ENCODE results near the gene NCBP1. TPM values are rescaled to one million over a fixed set of nuclear protein-coding genes. Genes with fewer than 3 reads are reported as not detected.

NCBP1 gene
- total and polyA plus RNA-seq, 2 experiments from 2014 or later: 22.6 to 33.0 TPM

GRCh38 chr9:97638666-97639065 is 5.0 kb downstream of the NCBP1 start:
- peaks cover 13% of the 10 kb centered on the region for H3K4me1 ChIP-seq (ENCODE audit: insufficient read depth)
- H4K20me1 ChIP-seq (ENCODE audit: insufficient read depth, poor library complexity, severe bottlenecking): peaks cover 37% of the 10 kb centered on the region
- H3K27me3 ChIP-seq: no peaks in the 10 kb centered on the region
- H3K4me2 ChIP-seq: no peak overlapping the region
- no peak overlapping the region for H3K27ac ChIP-seq
- H3K9me2 ChIP-seq (replicated peaks; ENCODE audit: insufficient read depth): no peaks in the 10 kb centered on the region
- TF ChIP-seq CTCF (IDR thresholded peaks at IDR 0.05; ENCODE audit: poor library complexity) (no peak), EZH2phosphoT487 (IDR thresholded peaks at IDR 0.05; ENCODE audit: low read depth, severe bottlenecking, unreplicated experiment) (no peak), EZH2 (IDR thresholded peaks at IDR 0.05; ENCODE audit: borderline replicate concordance) (no peak)
- 80% methylated on average over 3 of the region's 3 CpGs for WGBS (ENCODE audit: low lambda C conversion rate, missing lambda C conversion rate)
- no peak overlapping the region for H3K4me3 ChIP-seq
- H3K9me3 ChIP-seq (ENCODE audit: low read depth): no peaks in the 10 kb centered on the region
- H3K36me3 ChIP-seq (replicated peaks; ENCODE audit: insufficient read depth, low read depth): peaks cover 4% of the 10 kb centered on the region
- H3K79me2 ChIP-seq: peaks cover 87% of the 10 kb centered on the region
- H2AFZ ChIP-seq: no peak overlapping the region
- DNase-seq (ENCODE audit: low spot score): no peak

- no peaks in the 10 kb centered on the region for H3K27me3 ChIP-seq
- H2AFZ ChIP-seq: no peak overlapping the region
- H3K79me2 ChIP-seq: peaks cover 74% of the 10 kb centered on the region
- TF ChIP-seq EZH2 (IDR thresholded peaks at IDR 0.05; ENCODE audit: borderline replicate concordance) (no peak), EZH2phosphoT487 (IDR thresholded peaks at IDR 0.05; ENCODE audit: low read depth, severe bottlenecking, unreplicated experiment) (no peak), CTCF (IDR thresholded peaks at IDR 0.05; ENCODE audit: poor library complexity) (no peak)
- H3K4me2 ChIP-seq: no peak overlapping the region
- H3K4me3 ChIP-seq: no peak overlapping the region
- WGBS (ENCODE audit: low lambda C conversion rate, missing lambda C conversion rate): 81% methylated on average over 2 of the region's 2 CpGs
- no peaks in the 10 kb centered on the region for H3K9me2 ChIP-seq (replicated peaks; ENCODE audit: insufficient read depth)
- no peak overlapping the region for H3K27ac ChIP-seq
- DNase-seq (ENCODE audit: low spot score): peak; percentile 25
- no peaks in the 10 kb centered on the region for H3K9me3 ChIP-seq (ENCODE audit: low read depth)
- H4K20me1 ChIP-seq (ENCODE audit: insufficient read depth, poor library complexity, severe bottlenecking): peaks cover 31% of the 10 kb centered on the region
- H3K36me3 ChIP-seq (replicated peaks; ENCODE audit: insufficient read depth, low read depth): peaks cover 4% of the 10 kb centered on the region
- H3K4me1 ChIP-seq (ENCODE audit: insufficient read depth): peaks cover 7% of the 10 kb centered on the region
These were observed 6.7 kb downstream of the NCBP1 start for GRCh38 chr9:97640325-97640724.

GRCh38 chr9:97645720-97646119 is 12.1 kb downstream of the NCBP1 start:
- H3K4me1 ChIP-seq (ENCODE audit: insufficient read depth): no peaks in the 10 kb centered on the region
- H3K9me3 ChIP-seq (ENCODE audit: low read depth): no peaks in the 10 kb centered on the region
- no peak overlapping the region for H3K4me2 ChIP-seq
- H3K27me3 ChIP-seq: no peaks in the 10 kb centered on the region
- DNase-seq (ENCODE audit: low spot score): no peak
- H2AFZ ChIP-seq: no peak overlapping the region
- H3K27ac ChIP-seq: no peak overlapping the region
- H4K20me1 ChIP-seq (ENCODE audit: insufficient read depth, poor library complexity, severe bottlenecking): peaks cover under 1% of the 10 kb centered on the region
- no peak for TF ChIP-seq EZH2 (IDR thresholded peaks at IDR 0.05; ENCODE audit: borderline replicate concordance)
- TF ChIP-seq EZH2phosphoT487 (IDR thresholded peaks at IDR 0.05; ENCODE audit: low read depth, severe bottlenecking, unreplicated experiment): no peak
- TF ChIP-seq CTCF (IDR thresholded peaks at IDR 0.05; ENCODE audit: poor library complexity): no peak
- peaks cover 20% of the 10 kb centered on the region for H3K79me2 ChIP-seq
- no peaks in the 10 kb centered on the region for H3K9me2 ChIP-seq (replicated peaks; ENCODE audit: insufficient read depth)
- H3K36me3 ChIP-seq (replicated peaks; ENCODE audit: insufficient read depth, low read depth): peaks cover 14% of the 10 kb centered on the region
- no peak overlapping the region for H3K4me3 ChIP-seq

DNA sequence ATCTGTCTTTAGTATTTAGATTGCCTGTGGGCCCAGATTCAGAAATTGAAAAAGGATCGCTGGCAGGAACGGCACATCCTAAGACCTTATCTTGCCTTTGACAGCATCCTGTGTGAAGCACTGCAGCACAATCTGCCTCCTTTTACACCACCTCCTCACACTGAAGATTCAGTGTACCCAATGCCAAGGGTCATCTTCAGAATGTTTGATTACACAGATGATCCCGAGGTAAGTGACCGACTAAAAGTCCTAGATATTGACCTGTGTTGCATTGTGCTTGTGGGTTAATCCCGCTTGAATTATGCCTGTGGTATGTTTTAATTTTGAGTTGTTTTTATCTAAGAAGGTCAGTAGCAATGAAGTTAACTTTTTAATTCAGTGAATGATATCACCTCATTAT is 14.4 kb downstream of the NCBP1 start:
- Histone ChIP-seq H4K20me1 (ENCODE audit: insufficient read depth, poor library complexity, severe bottlenecking) (no peaks in the 10 kb centered on the region), H3K9me3 (ENCODE audit: low read depth) (no peaks in the 10 kb centered on the region), H3K36me3 (replicated peaks; ENCODE audit: insufficient read depth, low read depth) (peaks cover 10% of the 10 kb centered on the region), H3K4me3 (no peak overlapping the region), H2AFZ (no peak overlapping the region), H3K4me2 (no peak overlapping the region), H3K27ac (no peak overlapping the region), H3K4me1 (ENCODE audit: insufficient read depth) (no peaks in the 10 kb centered on the region), H3K9me2 (replicated peaks; ENCODE audit: insufficient read depth) (no peaks in the 10 kb centered on the region), H3K79me2 (peaks cover 10% of the 10 kb centered on the region), H3K27me3 (no peaks in the 10 kb centered on the region)
- DNase-seq (ENCODE audit: low spot score): no peak
- no peak for TF ChIP-seq CTCF (IDR thresholded peaks at IDR 0.05; ENCODE audit: poor library complexity)
- no peak for TF ChIP-seq EZH2 (IDR thresholded peaks at IDR 0.05; ENCODE audit: borderline replicate concordance)
- TF ChIP-seq EZH2phosphoT487 (IDR thresholded peaks at IDR 0.05; ENCODE audit: low read depth, severe bottlenecking, unreplicated experiment): no peak
- 96% methylated on average over 5 of the region's 5 CpGs for WGBS (ENCODE audit: low lambda C conversion rate, missing lambda C conversion rate)

All from hepatocyte (in vitro differentiated cells).